ENCODE results near the gene TMOD2. TPM values are rescaled to one million over a fixed set of nuclear protein-coding genes. Genes with fewer than 3 reads are reported as not detected.

TMOD2 gene
- total and polyA plus RNA-seq, 2 experiments from 2014 or later = 4.6 to 5.9 TPM

DNA sequence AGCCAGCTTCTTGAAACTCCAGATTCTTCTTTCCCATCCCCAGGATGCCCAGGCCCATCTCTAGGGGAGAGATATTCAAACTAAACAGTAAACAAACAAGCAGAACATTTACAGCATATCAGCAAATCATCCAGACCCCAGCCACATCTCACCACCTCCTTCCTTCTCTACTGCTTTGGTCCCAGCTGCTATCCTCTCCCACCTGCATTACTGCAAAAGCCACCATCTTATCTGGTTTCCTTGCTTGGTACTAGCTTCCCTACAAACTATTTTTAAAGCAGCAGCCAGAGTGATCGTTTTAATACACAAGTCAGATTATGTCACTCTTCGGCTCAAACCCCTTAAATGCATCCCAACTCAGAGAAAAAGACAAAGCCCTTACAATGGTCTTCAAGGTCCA lies 18.8 kb upstream of the TMOD2 start:
- WGBS, 2 experiments (ENCODE audit: low coverage in 1 of 2, low lambda C conversion rate in 2 of 2, missing lambda C conversion rate in 2 of 2) = 93 to 100% methylated on average over 2 of the region's 2 CpGs
- Histone ChIP-seq H3K9me2 (ENCODE audit: insufficient read depth) (no peaks in the 10 kb centered on the region), H3K9me3 (ENCODE audit: low read depth) (no peaks in the 10 kb centered on the region), H3K79me2 (ENCODE audit: insufficient read depth) (no peaks in the 10 kb centered on the region), H3K27me3 (replicated peaks; ENCODE audit: insufficient read depth) (no peaks in the 10 kb centered on the region), H3K4me3 (no peak overlapping the region), H3K27ac (no peak overlapping the region), H3K36me3 (ENCODE audit: low read depth) (no peaks in the 10 kb centered on the region), H3K4me2 (ENCODE audit: unreplicated experiment) (no peak overlapping the region), H3K4me1 (ENCODE audit: insufficient read depth) (peaks cover 13% of the 10 kb centered on the region), H3F3A (ENCODE audit: insufficient read depth) (peaks cover 12% of the 10 kb centered on the region), H3K9ac (no peak overlapping the region), H2AFZ (no peak overlapping the region), H4K20me1 (ENCODE audit: insufficient read depth) (no peaks in the 10 kb centered on the region)
- DNase-seq = no peak
- in situ Hi-C loops (cut with MboI) = no loop called here
- TF ChIP-seq EZH2phosphoT487 (IDR thresholded peaks at IDR 0.05; ENCODE audit: insufficient read depth, low read depth) = no peak
- no peak for TF ChIP-seq EZH2 (IDR thresholded peaks at IDR 0.05; ENCODE audit: insufficient read depth, poor library complexity, severe bottlenecking)

DNA sequence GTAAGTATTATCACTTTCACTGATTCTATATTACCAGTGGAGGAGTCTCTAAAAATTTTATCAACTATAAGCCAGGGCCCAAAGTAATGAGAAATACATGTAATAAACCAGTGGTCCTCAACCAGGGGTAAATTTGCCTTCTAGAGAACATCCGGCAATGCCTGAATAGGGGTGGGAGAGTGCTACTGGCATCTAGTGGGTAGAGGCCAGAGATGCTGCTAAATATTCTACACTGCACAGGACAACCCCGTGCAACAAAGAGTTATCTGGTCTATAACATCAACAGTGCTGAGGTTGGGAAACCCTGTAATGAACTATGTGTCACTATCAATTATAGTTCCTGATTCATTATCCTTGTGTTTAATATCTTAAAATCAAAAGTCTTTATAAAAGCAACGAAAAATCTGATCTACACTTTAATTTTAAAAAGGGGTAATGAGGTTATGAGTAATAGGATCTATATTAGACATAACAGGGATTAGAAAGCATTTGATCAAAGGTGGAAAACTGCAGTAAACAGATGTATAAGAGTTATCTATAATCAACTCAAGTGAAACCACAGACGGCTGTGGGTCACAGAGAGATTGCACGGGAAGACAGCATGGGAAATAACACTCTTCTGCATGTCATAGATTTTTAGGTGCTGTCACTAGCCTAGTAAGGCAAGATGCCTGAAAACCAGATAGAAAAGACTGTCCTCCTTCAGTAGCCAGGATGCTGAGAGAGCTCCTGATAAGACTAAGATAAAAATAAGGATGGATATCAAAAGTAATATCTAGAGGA lies 16.0 kb upstream of the TMOD2 start:
- Histone ChIP-seq H3K27ac (no peak overlapping the region), H3K9me2 (ENCODE audit: insufficient read depth) (no peaks in the 10 kb centered on the region), H3K36me3 (ENCODE audit: low read depth) (no peaks in the 10 kb centered on the region), H4K20me1 (ENCODE audit: insufficient read depth) (no peaks in the 10 kb centered on the region), H3K4me1 (ENCODE audit: insufficient read depth) (peaks cover 11% of the 10 kb centered on the region), H3K27me3 (replicated peaks; ENCODE audit: insufficient read depth) (no peaks in the 10 kb centered on the region), H3K4me3 (no peak overlapping the region), H3K9me3 (ENCODE audit: low read depth) (no peaks in the 10 kb centered on the region), H3K9ac (no peak overlapping the region), H3K4me2 (ENCODE audit: unreplicated experiment) (no peak overlapping the region), H3K79me2 (ENCODE audit: insufficient read depth) (no peaks in the 10 kb centered on the region), H2AFZ (no peak overlapping the region), H3F3A (ENCODE audit: insufficient read depth) (peaks cover 11% of the 10 kb centered on the region)
- in situ Hi-C loops (cut with MboI) = no loop called here
- DNase-seq = peak; percentile 3
- TF ChIP-seq EZH2 (IDR thresholded peaks at IDR 0.05; ENCODE audit: insufficient read depth, poor library complexity, severe bottlenecking) (no peak), EZH2phosphoT487 (IDR thresholded peaks at IDR 0.05; ENCODE audit: insufficient read depth, low read depth) (no peak)
- WGBS, 2 experiments (ENCODE audit: low coverage in 1 of 2, low lambda C conversion rate in 2 of 2, missing lambda C conversion rate in 2 of 2) = 78 to 79% methylated on average over 5 of the region's 5 CpGs

DNA sequence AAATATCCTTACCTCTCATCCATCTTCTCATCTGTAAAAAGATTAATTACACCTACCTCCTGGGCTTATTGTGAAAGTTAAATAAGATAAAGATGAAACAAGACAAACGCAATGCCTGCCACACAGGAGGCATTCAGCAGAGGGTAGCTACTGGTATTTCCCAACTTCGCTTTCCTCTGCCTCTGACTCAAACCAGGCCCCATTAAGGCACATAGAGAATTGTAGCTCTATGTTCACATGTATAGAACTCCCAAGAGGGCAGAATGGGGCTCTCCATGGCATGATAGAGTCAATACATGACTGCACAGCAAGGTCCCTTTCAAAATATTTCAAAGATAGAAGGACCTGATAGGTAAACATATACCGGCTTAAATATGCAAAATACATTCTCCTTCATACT lies 15.3 kb upstream of the TMOD2 start:
- in situ Hi-C loops (cut with MboI) = no loop called here
- peak; percentile 11 for DNase-seq
- 93 to 95% methylated on average over 3 of the region's 3 CpGs for WGBS, 2 experiments (ENCODE audit: low coverage in 1 of 2, low lambda C conversion rate in 2 of 2, missing lambda C conversion rate in 2 of 2)
- H3K9me3 ChIP-seq (ENCODE audit: low read depth) = no peaks in the 10 kb centered on the region
- H3K36me3 ChIP-seq (ENCODE audit: low read depth) = no peaks in the 10 kb centered on the region
- H3K27ac ChIP-seq = no peak overlapping the region
- H2AFZ ChIP-seq = no peak overlapping the region
- no peak for TF ChIP-seq EZH2 (IDR thresholded peaks at IDR 0.05; ENCODE audit: insufficient read depth, poor library complexity, severe bottlenecking)
- TF ChIP-seq EZH2phosphoT487 (IDR thresholded peaks at IDR 0.05; ENCODE audit: insufficient read depth, low read depth) = no peak
- no peak overlapping the region for H3K4me3 ChIP-seq
- H4K20me1 ChIP-seq (ENCODE audit: insufficient read depth) = no peaks in the 10 kb centered on the region
- H3F3A ChIP-seq (ENCODE audit: insufficient read depth) = peaks cover 11% of the 10 kb centered on the region
- H3K4me2 ChIP-seq (ENCODE audit: unreplicated experiment) = no peak overlapping the region
- H3K79me2 ChIP-seq (ENCODE audit: insufficient read depth) = no peaks in the 10 kb centered on the region
- H3K4me1 ChIP-seq (ENCODE audit: insufficient read depth) = peaks cover 11% of the 10 kb centered on the region
- no peak overlapping the region for H3K9ac ChIP-seq
- H3K27me3 ChIP-seq (replicated peaks; ENCODE audit: insufficient read depth) = no peaks in the 10 kb centered on the region
- H3K9me2 ChIP-seq (ENCODE audit: insufficient read depth) = no peaks in the 10 kb centered on the region

DNA sequence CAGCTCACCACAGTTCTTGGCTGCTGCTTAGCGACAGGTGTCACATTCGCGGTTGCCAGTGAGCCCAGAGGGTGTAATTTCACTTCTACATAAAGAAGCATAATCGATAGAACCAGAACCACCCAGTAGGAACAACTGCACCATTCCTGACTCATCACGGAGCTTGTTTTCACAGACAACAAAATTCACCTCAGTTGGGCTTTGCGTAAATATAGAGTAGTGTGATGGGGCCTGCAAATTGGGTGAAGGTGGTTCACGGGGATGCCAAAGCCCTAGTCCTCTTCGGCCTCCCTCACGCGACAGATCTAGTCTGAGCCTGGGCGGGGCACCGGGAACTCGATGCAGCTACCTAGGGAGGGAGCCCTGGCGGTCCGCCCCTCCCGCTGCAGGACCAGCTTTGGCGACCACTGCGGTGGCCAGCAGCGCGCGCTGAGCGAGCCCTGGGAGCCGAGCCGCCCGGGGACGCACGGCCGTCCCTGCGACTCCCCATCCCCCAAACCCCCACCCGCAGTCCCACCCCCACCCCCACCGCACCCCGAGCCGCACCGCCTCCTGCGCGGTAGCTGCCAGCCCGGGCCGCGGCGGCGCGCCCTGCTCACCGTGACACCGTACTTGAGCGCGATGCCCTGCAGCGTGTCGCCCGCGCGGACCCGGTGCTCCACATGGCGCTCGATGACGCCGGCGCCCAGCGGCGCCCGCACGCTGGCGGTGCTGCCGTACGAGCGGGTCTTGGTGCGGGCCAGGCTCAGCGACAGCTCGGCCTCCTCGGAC lies 14.5 kb upstream of the TMOD2 start:
- Histone ChIP-seq H3K27ac (no peak overlapping the region), H3K4me1 (ENCODE audit: insufficient read depth) (peaks cover 3% of the 10 kb centered on the region; the same call in 1 of the 2 replicates), H3K36me3 (ENCODE audit: low read depth) (no peaks in the 10 kb centered on the region), H3K4me3 (peak overlapping the region; percentile 72), H3K4me2 (ENCODE audit: unreplicated experiment) (peak overlapping the region; percentile 84), H2AFZ (peak overlapping the region; percentile 90), H3F3A (ENCODE audit: insufficient read depth) (peaks cover 5% of the 10 kb centered on the region), H3K9me3 (ENCODE audit: low read depth) (no peaks in the 10 kb centered on the region), H4K20me1 (ENCODE audit: insufficient read depth) (no peaks in the 10 kb centered on the region), H3K9ac (peak overlapping the region; percentile 59), H3K27me3 (replicated peaks; ENCODE audit: insufficient read depth) (no peaks in the 10 kb centered on the region), H3K79me2 (ENCODE audit: insufficient read depth) (no peaks in the 10 kb centered on the region), H3K9me2 (ENCODE audit: insufficient read depth) (no peaks in the 10 kb centered on the region)
- in situ Hi-C loops (cut with MboI) = no loop called here
- TF ChIP-seq EZH2 (IDR thresholded peaks at IDR 0.05; ENCODE audit: insufficient read depth, poor library complexity, severe bottlenecking) (no peak), EZH2phosphoT487 (IDR thresholded peaks at IDR 0.05; ENCODE audit: insufficient read depth, low read depth) (no peak)
- WGBS, 2 experiments (ENCODE audit: low coverage in 1 of 2, low lambda C conversion rate in 2 of 2, missing lambda C conversion rate in 2 of 2) = 4 to 6% methylated on average over 48 to 66 of the region's 69 CpGs
- DNase-seq = peak; percentile 63
